GM10266 (cell line): ENCODE measurements around the gene CACNB4.

Experiments
- DNase-seq: peaks from one replicate; pipeline ENCODE4 v3.0.0; 2012; ENCODE audit errors: extremely low spot score
- CTCF ChIP-seq: IDR thresholded peaks from 2 replicates; pipeline ENCODE4 v1.5.1; 2012; ENCODE audit warnings: mild to moderate bottlenecking, low read depth; ENCODE audit not compliant: control insufficient read depth, insufficient read depth; ENCODE audit errors: missing control alignments

The CACNB4 gene

GRCh38 chr2:152098496-152099366 is at the start of gene CACNB4:
Gene CACNB4 (minus strand): TSS chr2:152099044.
- peak; percentile 70 for DNase-seq

GRCh38 chr2:152134488-152135280 is 35.8 kb upstream of the CACNB4 start:
- TF ChIP-seq CTCF = no peak
- DNase-seq = peak; percentile 30

More at GRCh38 chr2:152098496-152099366, at the start of gene CACNB4:
- TF ChIP-seq CTCF = no peak

GRCh38 chr2:152132306-152132705 is 33.5 kb upstream of the CACNB4 start:
- DNase-seq = no peak
- no peak for TF ChIP-seq CTCF

GRCh38 chr2:152127628-152128027 is 28.8 kb upstream of the CACNB4 start:
- no peak for TF ChIP-seq CTCF
- no peak for DNase-seq

GRCh38 chr2:152126664-152127063 is 27.8 kb upstream of the CACNB4 start:
- TF ChIP-seq CTCF = no peak
- DNase-seq = no peak

- no peak for DNase-seq
- no peak for TF ChIP-seq CTCF
Measured at GRCh38 chr2:152122161-152122560, 23.3 kb upstream of the CACNB4 start.
